K562 (cell line): Measurements from ENCODE around the gene SYF2. TPM values are rescaled to one million over a fixed set of nuclear protein-coding genes. Genes with fewer than 3 reads are reported as not detected.

ENCODE experiments used
- DIDO1 ChIP-seq: fragments of 450-650 bp; IDR thresholded peaks from 2 replicates; pipeline ENCODE4 v1.6.1; 2016; ENCODE audit warnings: low read depth, missing biosample characterization, missing genetic modification characterization
- EZH2 ChIP-seq: IDR thresholded peaks from 2 replicates; pipeline ENCODE4 v1.6.1; 2012; ENCODE audit warnings: low read depth, mild to moderate bottlenecking, inconsistent platforms, low read length, borderline replicate concordance
- FOSL1 ChIP-seq: fragments of 200-800 bp; sonication (Bioruptor generic); conservative IDR thresholded peaks from 2 replicates; pipeline ENCODE4 v1.6.1; 2016; ENCODE audit warnings: missing genetic modification characterization, missing compliant biosample characterization
- GATAD2B ChIP-seq: fragments of 450-650 bp; IDR thresholded peaks from 2 replicates; pipeline ENCODE4 v1.6.1; 2017; ENCODE audit warnings: mild to moderate bottlenecking, borderline replicate concordance
- KDM2B ChIP-seq: fragments of 250-450 bp; sonication (Bioruptor Pico); IDR thresholded peaks from 2 replicates; pipeline ENCODE4 v1.8.0; 2021; ENCODE audit warnings: mild to moderate bottlenecking, moderate library complexity
- KLF16 ChIP-seq: IDR thresholded peaks from 2 replicates; pipeline ENCODE4 v1.6.1; 2016; ENCODE audit warnings: antibody characterized with exemption
- MAFK ChIP-seq: IDR thresholded peaks from 2 replicates; pipeline ENCODE4 v1.6.1; 2011; ENCODE audit warnings: low read length, improper control_type of control experiment
- MEIS2 ChIP-seq: fragments of 450-650 bp; IDR thresholded peaks from 2 replicates; pipeline ENCODE4 v1.6.1; 2014; ENCODE audit warnings: mild to moderate bottlenecking; ENCODE audit not compliant: partially characterized antibody
- SMAD2 ChIP-seq: fragments of 150-350 bp; IDR thresholded peaks from 2 replicates; pipeline ENCODE4 v1.6.1; 2014; ENCODE audit warnings: low read depth, mild to moderate bottlenecking, low read length
- TAF1 ChIP-seq: IDR thresholded peaks from 2 replicates; pipeline ENCODE4 v1.6.1; 2011; ENCODE audit warnings: mild to moderate bottlenecking, low read length, moderate library complexity; ENCODE audit not compliant: insufficient read depth, control insufficient read depth, severe bottlenecking; ENCODE audit errors: extremely low read depth
- TAF7 ChIP-seq: fragments of 450-650 bp; IDR thresholded peaks from 2 replicates; pipeline ENCODE4 v1.6.1; 2016; ENCODE audit warnings: missing genetic modification characterization, missing compliant biosample characterization
- ZNF133 ChIP-seq: fragments of 250-450 bp; sonication (Bioruptor Pico); IDR thresholded peaks from 2 replicates; pipeline ENCODE4 v1.4.0; 2020; ENCODE audit warnings: mild to moderate bottlenecking
- ZNF785 ChIP-seq: fragments of 250-450 bp; sonication (Bioruptor Pico); IDR thresholded peaks from 2 replicates; pipeline ENCODE4 v1.4.0; 2020; ENCODE audit warnings: mild to moderate bottlenecking
- polyA plus RNA-seq, 8 experiments: library from polyadenylated mRNA; depleted of rRNA in 4 of 8; stranded (reverse) in 5 of 8; unstranded in 3 of 8; fragments of >200 nt; fragmentation: Nextera tagmentation in 2 of 8; fragmentation: Illumina TruSeq in 1 of 8; extraction: Ambion mirVana in 2 of 8; extraction: Trizol in 1 of 8; gene quantifications; 2 replicates each; pipeline versions ENCODE4 v1.2.1 to v1.2.3, GENCODE V29; 2011 to 2014; ENCODE audit warnings: inconsistent platforms in 1 of 8, missing spikeins in 1 of 8
- total RNA-seq, 7 experiments: library from RNA; depleted of rRNA in 6 of 7; stranded (reverse); fragments of >200 nt in 6 of 7; fragmentation: Illumina TruSeq in 2 of 7; extraction: Trizol in 2 of 7; gene quantifications; 2 replicates each; pipeline versions ENCODE4 v1.2.1 to v1.2.3, GENCODE V29; 2011 to 2021; ENCODE audit warnings: low replicate concordance in 1 of 7
- TF ChIP-seq, protein P1 (sequence below): sonication (generic); formaldehyde crosslinking; IDR thresholded peaks from 2 replicates; pipeline ENCODE4 v1.8.0; 2022; ENCODE audit warnings: mild to moderate bottlenecking, missing genetic modification reagents
- TF ChIP-seq, protein P2 (sequence below): fragments of 450-650 bp; IDR thresholded peaks from 2 replicates; pipeline ENCODE4 v1.6.1; 2017; ENCODE audit warnings: antibody characterized with exemption
- TF ChIP-seq, protein P3 (sequence below): fragments of 450-650 bp; IDR thresholded peaks from 2 replicates; pipeline ENCODE4 v1.7.1; 2018; ENCODE audit warnings: mild to moderate bottlenecking, low read depth; ENCODE audit not compliant: partially characterized antibody
- TF ChIP-seq, protein P4 (sequence below): fragments of 250-450 bp; sonication (Bioruptor Pico); IDR thresholded peaks from 2 replicates; pipeline ENCODE4 v1.6.1; 2021; ENCODE audit warnings: mild to moderate bottlenecking
- TF ChIP-seq, protein P5 (sequence below), 2 experiments: fragments of 450-650 bp; conservative IDR thresholded peaks; 2 replicates each; pipeline ENCODE4 v1.6.1; 2017; ENCODE audit warnings: mild to moderate bottlenecking in 2 of 2, moderate library complexity in 2 of 2
- TF ChIP-seq, protein P6 (sequence below): fragments of 450-650 bp; formaldehyde crosslinking; conservative IDR thresholded peaks from 2 replicates; pipeline ENCODE4 v1.4.0; 2022; ENCODE audit warnings: mild to moderate bottlenecking, missing genetic modification characterization

Gene SYF2
- total and polyA plus RNA-seq, 9 of the 15 experiments (the other 6 are each of a cell fraction or from before 2014, with no cell fraction given): 20.9 to 69.0 (median 43.2) TPM

DNA sequence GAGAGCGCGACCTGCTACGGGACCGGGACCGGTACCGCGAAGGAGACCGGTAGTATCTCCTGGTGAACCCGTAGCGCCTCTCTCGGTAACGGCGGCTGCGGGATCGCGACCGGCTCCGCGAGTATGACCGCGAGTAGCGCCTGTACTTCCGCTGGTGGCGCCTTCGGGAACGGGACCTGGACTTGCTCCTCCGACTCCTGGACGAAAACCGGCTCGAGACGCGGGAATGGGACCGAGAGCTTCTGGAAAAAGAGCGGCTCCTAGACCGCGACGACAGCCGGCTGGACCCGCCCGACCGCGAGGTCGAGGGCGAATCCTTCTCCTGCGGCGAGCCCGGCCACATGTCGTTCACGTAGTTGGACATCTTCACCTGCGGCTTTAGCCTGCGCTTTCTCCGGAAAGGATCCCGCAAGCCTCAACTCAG lies 14.3 kb upstream of the SYF2 start (continued):
- TF ChIP-seq, protein P1, sequence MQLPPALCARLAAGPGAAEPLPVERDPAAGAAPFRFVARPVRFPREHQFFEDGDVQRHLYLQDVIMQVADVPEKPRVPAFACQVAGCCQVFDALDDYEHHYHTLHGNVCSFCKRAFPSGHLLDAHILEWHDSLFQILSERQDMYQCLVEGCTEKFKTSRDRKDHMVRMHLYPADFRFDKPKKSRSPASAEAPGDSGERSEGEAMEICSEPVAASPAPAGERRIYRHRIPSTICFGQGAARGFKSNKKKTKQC (CRISPR knock-in tag): peak; percentile 75
- TF ChIP-seq, protein P2, sequence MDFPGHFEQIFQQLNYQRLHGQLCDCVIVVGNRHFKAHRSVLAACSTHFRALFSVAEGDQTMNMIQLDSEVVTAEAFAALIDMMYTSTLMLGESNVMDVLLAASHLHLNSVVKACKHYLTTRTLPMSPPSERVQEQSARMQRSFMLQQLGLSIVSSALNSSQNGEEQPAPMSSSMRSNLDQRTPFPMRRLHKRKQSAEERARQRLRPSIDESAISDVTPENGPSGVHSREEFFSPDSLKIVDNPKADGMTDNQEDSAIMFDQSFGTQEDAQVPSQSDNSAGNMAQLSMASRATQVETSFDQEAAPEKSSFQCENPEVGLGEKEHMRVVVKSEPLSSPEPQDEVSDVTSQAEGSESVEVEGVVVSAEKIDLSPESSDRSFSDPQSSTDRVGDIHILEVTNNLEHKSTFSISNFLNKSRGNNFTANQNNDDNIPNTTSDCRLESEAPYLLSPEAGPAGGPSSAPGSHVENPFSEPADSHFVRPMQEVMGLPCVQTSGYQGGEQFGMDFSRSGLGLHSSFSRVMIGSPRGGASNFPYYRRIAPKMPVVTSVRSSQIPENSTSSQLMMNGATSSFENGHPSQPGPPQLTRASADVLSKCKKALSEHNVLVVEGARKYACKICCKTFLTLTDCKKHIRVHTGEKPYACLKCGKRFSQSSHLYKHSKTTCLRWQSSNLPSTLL: no peak
- no peak for TF ChIP-seq KDM2B (CRISPR knock-in tag)
- TF ChIP-seq ZNF133 (CRISPR knock-in tag): no peak
- TF ChIP-seq MEIS2: no peak
- no peak for TF ChIP-seq KLF16
- TF ChIP-seq, protein P3, sequence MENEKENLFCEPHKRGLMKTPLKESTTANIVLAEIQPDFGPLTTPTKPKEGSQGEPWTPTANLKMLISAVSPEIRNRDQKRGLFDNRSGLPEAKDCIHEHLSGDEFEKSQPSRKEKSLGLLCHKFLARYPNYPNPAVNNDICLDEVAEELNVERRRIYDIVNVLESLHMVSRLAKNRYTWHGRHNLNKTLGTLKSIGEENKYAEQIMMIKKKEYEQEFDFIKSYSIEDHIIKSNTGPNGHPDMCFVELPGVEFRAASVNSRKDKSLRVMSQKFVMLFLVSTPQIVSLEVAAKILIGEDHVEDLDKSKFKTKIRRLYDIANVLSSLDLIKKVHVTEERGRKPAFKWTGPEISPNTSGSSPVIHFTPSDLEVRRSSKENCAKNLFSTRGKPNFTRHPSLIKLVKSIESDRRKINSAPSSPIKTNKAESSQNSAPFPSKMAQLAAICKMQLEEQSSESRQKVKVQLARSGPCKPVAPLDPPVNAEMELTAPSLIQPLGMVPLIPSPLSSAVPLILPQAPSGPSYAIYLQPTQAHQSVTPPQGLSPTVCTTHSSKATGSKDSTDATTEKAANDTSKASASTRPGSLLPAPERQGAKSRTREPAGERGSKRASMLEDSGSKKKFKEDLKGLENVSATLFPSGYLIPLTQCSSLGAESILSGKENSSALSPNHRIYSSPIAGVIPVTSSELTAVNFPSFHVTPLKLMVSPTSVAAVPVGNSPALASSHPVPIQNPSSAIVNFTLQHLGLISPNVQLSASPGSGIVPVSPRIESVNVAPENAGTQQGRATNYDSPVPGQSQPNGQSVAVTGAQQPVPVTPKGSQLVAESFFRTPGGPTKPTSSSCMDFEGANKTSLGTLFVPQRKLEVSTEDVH: no peak
- no peak for TF ChIP-seq EZH2
- TF ChIP-seq TAF1: no peak
- TF ChIP-seq, protein P4, sequence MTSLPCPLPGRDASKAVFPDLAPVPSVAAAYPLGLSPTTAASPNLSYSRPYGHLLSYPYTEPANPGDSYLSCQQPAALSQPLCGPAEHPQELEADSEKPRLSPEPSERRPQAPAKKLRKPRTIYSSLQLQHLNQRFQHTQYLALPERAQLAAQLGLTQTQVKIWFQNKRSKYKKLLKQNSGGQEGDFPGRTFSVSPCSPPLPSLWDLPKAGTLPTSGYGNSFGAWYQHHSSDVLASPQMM (CRISPR knock-in tag): no peak
- TF ChIP-seq, protein P5, sequence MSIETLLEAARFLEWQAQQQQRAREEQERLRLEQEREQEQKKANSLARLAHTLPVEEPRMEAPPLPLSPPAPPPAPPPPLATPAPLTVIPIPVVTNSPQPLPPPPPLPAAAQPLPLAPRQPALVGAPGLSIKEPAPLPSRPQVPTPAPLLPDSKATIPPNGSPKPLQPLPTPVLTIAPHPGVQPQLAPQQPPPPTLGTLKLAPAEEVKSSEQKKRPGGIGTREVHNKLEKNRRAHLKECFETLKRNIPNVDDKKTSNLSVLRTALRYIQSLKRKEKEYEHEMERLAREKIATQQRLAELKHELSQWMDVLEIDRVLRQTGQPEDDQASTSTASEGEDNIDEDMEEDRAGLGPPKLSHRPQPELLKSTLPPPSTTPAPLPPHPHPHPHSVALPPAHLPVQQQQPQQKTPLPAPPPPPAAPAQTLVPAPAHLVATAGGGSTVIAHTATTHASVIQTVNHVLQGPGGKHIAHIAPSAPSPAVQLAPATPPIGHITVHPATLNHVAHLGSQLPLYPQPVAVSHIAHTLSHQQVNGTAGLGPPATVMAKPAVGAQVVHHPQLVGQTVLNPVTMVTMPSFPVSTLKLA (conservative IDR thresholded peaks at IDR 0.05): no peak
- TF ChIP-seq GATAD2B: no peak
- no peak for TF ChIP-seq DIDO1 (tag)
- TF ChIP-seq, protein P6, sequence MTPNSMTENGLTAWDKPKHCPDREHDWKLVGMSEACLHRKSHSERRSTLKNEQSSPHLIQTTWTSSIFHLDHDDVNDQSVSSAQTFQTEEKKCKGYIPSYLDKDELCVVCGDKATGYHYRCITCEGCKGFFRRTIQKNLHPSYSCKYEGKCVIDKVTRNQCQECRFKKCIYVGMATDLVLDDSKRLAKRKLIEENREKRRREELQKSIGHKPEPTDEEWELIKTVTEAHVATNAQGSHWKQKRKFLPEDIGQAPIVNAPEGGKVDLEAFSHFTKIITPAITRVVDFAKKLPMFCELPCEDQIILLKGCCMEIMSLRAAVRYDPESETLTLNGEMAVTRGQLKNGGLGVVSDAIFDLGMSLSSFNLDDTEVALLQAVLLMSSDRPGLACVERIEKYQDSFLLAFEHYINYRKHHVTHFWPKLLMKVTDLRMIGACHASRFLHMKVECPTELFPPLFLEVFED: no peak
- TF ChIP-seq FOSL1 (tag): 0 out of 2 replicates have a peak, but pooled peaks have one; percentile 12
- TF ChIP-seq ZNF785 (CRISPR knock-in tag): no peak
- no peak for TF ChIP-seq TAF7 (tag)
- TF ChIP-seq MAFK: no peak
- TF ChIP-seq SMAD2: no peak
